ENCODE data around the gene PRRC2C.

The PRRC2C gene

GRCh38 chr1:171616586-171616985 is 131.3 kb downstream of the PRRC2C start:
- DNase-seq (ENCODE audit: low read depth): no peak
- TF ChIP-seq CTCF (conservative IDR thresholded peaks at IDR 0.05; ENCODE audit: low read length): no peak
- no peak overlapping the region for H3K4me3 ChIP-seq (ENCODE audit: low read length)

- DNase-seq (ENCODE audit: low read depth): no peak
- no peak for TF ChIP-seq CTCF (conservative IDR thresholded peaks at IDR 0.05; ENCODE audit: low read length)
- no peak within 1 kb of the TSS for H3K4me3 ChIP-seq (ENCODE audit: low read length)
Measured at GRCh38 chr1:171622152-171622462, 136.8 kb downstream of the PRRC2C start, which contains the start of gene MYOCOS. Gene MYOCOS (plus strand): TSS chr1:171622243. CDS start chr1:171623884, 1,641 bp downstream.

GRCh38 chr1:171623651-171624331 is 138.5 kb downstream of the PRRC2C start:
- no peak for DNase-seq (ENCODE audit: low read depth)
- TF ChIP-seq CTCF (conservative IDR thresholded peaks at IDR 0.05; ENCODE audit: low read length): no peak
- H3K4me3 ChIP-seq (ENCODE audit: low read length): no peak overlapping the region

GRCh38 chr1:171625225-171625624 is 139.9 kb downstream of the PRRC2C start:
- H3K4me3 ChIP-seq (ENCODE audit: low read length): no peak overlapping the region
- no peak for DNase-seq (ENCODE audit: low read depth)
- no peak for TF ChIP-seq CTCF (conservative IDR thresholded peaks at IDR 0.05; ENCODE audit: low read length)

GRCh38 chr1:171627020-171627419 is 141.7 kb downstream of the PRRC2C start:
- no peak for DNase-seq (ENCODE audit: low read depth)
- TF ChIP-seq CTCF (conservative IDR thresholded peaks at IDR 0.05; ENCODE audit: low read length): no peak
- no peak overlapping the region for H3K4me3 ChIP-seq (ENCODE audit: low read length)

- DNase-seq (ENCODE audit: low read depth): no peak
- TF ChIP-seq CTCF (conservative IDR thresholded peaks at IDR 0.05; ENCODE audit: low read length): no peak
- H3K4me3 ChIP-seq (ENCODE audit: low read length): no peak overlapping the region
Measured at GRCh38 chr1:171628225-171628624, 142.9 kb downstream of the PRRC2C start.

GRCh38 chr1:171635661-171636060 is 150.3 kb downstream of the PRRC2C start:
- no peak for TF ChIP-seq CTCF (conservative IDR thresholded peaks at IDR 0.05; ENCODE audit: low read length)
- H3K4me3 ChIP-seq (ENCODE audit: low read length): no peak overlapping the region
- no peak for DNase-seq (ENCODE audit: low read depth)
